Measurements from ENCODE around the gene ACVR2A. TPM values are rescaled to one million over a fixed set of nuclear protein-coding genes. Genes with fewer than 3 reads are reported as not detected.

The ACVR2A gene
- total RNA-seq, 2 experiments from 2014 or later, result 2.9 to 3.5 TPM

DNA sequence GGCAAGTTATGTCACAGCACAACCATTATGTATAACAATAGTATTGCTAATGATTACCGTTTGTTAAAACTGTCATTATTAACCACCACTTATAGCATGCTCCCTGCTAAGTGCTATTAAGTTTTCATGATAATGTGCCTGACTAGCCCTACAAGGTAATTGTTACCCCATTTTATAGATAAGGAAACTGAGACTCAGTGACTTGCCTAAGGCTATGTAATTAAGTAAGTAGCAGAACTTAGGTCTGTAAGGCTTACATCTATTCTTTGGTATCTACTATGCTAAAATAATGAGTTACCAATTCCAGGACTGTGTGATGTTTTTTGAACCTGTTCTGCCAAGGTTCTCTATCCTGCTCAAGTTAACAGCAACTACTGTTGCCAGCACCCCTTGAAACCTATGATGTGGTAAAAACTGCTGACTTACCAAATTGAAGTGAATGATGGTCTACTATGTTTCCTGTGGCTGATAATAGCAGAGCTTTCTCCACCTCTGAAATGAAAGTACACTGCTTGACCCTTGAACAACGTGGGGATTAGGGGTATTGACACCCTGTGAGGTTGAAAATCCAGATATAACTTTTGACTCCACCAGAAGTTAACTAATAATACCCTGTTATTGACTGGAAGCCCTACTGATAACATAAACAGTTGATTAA lies 18.2 kb downstream of the ACVR2A start:
- intact Hi-C loops (cut with micrococcal nuclease), result loop anchor here (1.0 kb wide), 1 partner anchor 18 kb away; the partner anchor contains the start of gene ACVR2A
- Mint-ChIP-seq H3K9me3 (no peaks in the 10 kb centered on the region), H3K4me3 (no peak overlapping the region), H3K27ac (no peak overlapping the region), H3K36me3 (no peaks in the 10 kb centered on the region), H3K27me3 (no peaks in the 10 kb centered on the region), H3K4me1 (ENCODE audit: low read depth) (peaks cover 39% of the 10 kb centered on the region)
- ChIA-PET POLR2A (no interaction called here), CTCF (no interaction called here)
- no peak for DNase-seq

DNA sequence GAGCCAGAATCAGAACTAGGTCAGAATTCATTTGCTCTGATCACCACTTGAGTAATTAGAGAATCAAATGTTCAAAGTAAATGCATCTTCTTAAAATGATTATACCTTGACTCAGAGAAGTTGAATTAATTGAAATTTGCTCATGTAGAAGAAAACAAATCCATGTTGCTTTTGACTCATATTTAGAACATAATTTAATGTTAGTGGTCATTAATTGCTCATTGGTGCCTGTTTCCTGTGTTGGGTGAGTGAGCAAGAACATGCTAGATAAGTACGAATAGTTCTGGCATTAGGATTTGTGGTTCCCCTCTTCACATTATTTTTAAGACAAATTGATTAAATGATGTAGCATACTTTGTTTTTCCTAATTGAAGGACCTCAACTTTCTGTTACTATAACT lies 19.0 kb downstream of the ACVR2A start:
- no peak overlapping the region for H3K4me3 Mint-ChIP-seq
- CTCF ChIA-PET, result no interaction called here

DNA sequence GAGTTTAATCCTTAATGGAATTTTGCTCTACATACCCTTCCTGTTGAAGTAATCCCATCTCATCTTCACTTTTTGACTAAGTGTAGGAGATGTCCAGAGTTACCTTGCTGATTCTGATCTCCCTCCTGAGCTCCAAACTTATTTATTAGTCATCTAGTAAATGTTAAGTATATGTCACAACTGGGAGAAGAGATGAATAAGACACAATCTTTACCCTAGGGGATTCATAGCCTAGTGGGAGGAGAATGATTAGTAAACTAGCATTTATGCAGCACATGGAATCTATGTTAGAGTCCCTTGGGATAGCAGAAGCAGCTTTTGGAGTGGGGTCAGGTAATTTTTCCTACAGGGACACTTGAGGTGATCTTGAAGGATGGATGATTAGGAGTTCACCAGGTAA lies 20.7 kb downstream of the ACVR2A start:
- H3K4me1 Mint-ChIP-seq (ENCODE audit: low read depth), result peaks cover 36% of the 10 kb centered on the region
- no peak overlapping the region for H3K27ac Mint-ChIP-seq
- H3K36me3 Mint-ChIP-seq, result no peaks in the 10 kb centered on the region
- ChIA-PET POLR2A (interaction anchor here (0.6 kb wide), 1 partner anchor 21 kb away, joined by 3 read pairs; the partner anchor contains the start of gene ACVR2A), CTCF (no interaction called here)
- no peak for DNase-seq
- H3K27me3 Mint-ChIP-seq, result no peaks in the 10 kb centered on the region
- H3K9me3 Mint-ChIP-seq, result no peaks in the 10 kb centered on the region
- no peak overlapping the region for H3K4me3 Mint-ChIP-seq
- intact Hi-C loops (cut with micrococcal nuclease), result no loop called here

More for the DNA sequence above, 19.0 kb downstream of the ACVR2A start:
- DNase-seq, result no peak
- POLR2A ChIA-PET, result no interaction called here
- Mint-ChIP-seq H3K36me3 (no peaks in the 10 kb centered on the region), H3K27me3 (no peaks in the 10 kb centered on the region), H3K4me1 (ENCODE audit: low read depth) (peaks cover 39% of the 10 kb centered on the region), H3K27ac (no peak overlapping the region), H3K9me3 (no peaks in the 10 kb centered on the region)
- intact Hi-C loops (cut with micrococcal nuclease), result loop anchor here (1.0 kb wide), 1 partner anchor 19 kb away; the partner anchor contains the start of gene ACVR2A

DNA sequence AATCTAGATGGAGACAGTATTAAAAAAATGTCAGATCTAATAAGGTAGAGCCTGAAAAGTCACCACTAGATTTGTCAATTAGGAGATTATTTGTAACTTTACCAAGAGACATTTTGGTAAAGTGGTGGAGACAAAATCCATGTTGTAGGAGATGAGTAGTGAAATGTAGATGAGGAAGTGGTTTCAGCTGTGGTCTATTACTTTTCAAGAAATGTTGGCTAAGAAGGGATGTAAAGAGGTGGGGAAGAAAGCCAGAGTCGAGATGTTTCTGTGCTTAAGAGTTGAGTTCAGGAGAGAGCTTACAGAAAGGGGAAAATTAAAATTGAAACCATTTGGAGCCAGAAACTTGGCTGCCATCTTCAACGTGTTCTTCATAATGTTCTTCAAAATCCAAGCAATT lies 22.2 kb downstream of the ACVR2A start:
- Mint-ChIP-seq H3K27me3 (no peaks in the 10 kb centered on the region), H3K4me3 (no peak overlapping the region), H3K27ac (no peak overlapping the region), H3K9me3 (no peaks in the 10 kb centered on the region), H3K36me3 (no peaks in the 10 kb centered on the region), H3K4me1 (ENCODE audit: low read depth) (peaks cover 32% of the 10 kb centered on the region)
- intact Hi-C loops (cut with micrococcal nuclease), result no loop called here
- ChIA-PET POLR2A (no interaction called here), CTCF (no interaction called here)
- no peak for DNase-seq

DNA sequence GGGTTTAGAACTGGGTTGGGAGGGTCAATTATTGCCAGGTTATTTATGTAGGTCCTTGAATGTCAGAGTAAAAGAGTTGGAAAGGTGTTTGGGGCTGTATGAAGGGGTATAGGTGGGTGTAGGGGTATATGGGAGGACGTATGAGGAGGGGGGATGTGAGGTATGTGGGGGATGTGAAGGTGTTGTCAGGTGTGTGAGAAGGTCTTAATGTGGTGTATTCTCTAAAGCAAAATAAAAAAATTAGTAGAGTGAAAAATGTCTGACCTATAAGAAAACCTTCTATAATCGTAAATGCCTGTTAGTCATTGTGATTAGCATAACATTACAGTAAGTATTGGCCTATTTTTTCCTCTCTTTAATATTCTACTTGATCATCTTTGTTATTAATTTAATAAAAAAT lies 25.1 kb downstream of the ACVR2A start:
- DNase-seq, result no peak
- ChIA-PET POLR2A (no interaction called here), CTCF (interaction anchor here (0.8 kb wide), 1 partner anchor 11 kb away, joined by 4 read pairs; no protein-coding TSS in a partner anchor)
- H3K36me3 Mint-ChIP-seq, result peaks cover 1% of the 10 kb centered on the region
- intact Hi-C loops (cut with micrococcal nuclease), result no loop called here
- H3K4me1 Mint-ChIP-seq (ENCODE audit: low read depth), result peaks cover 27% of the 10 kb centered on the region
- no peak overlapping the region for H3K4me3 Mint-ChIP-seq
- no peaks in the 10 kb centered on the region for H3K27me3 Mint-ChIP-seq
- no peak overlapping the region for H3K27ac Mint-ChIP-seq
- H3K9me3 Mint-ChIP-seq, result no peaks in the 10 kb centered on the region

DNA sequence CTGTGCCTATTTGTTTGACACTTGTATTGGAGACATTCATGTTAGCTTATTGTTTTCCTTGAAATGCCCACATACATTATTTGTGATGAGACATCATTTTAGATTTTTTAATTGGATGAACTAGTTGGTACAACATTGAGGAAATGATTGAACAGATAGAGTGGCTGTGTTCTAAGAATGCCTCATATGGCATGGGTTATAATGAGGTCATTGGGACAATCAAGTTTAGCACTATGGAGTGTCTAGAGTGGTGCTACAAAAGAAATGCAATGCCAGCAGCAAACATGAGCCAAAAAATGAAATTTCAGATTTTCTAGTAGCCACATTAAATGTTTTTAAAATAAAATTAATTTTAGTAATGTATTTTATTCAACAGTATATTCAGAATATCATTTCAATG lies 28.1 kb downstream of the ACVR2A start:
- CTCF ChIA-PET, result no interaction called here
- Mint-ChIP-seq H3K27ac (no peak overlapping the region), H3K27me3 (no peaks in the 10 kb centered on the region), H3K4me3 (no peak overlapping the region), H3K9me3 (no peaks in the 10 kb centered on the region), H3K36me3 (peaks cover 1% of the 10 kb centered on the region), H3K4me1 (ENCODE audit: low read depth) (peaks cover 42% of the 10 kb centered on the region)
- POLR2A ChIA-PET, result no interaction called here
- DNase-seq, result no peak
- intact Hi-C loops (cut with micrococcal nuclease), result no loop called here

DNA sequence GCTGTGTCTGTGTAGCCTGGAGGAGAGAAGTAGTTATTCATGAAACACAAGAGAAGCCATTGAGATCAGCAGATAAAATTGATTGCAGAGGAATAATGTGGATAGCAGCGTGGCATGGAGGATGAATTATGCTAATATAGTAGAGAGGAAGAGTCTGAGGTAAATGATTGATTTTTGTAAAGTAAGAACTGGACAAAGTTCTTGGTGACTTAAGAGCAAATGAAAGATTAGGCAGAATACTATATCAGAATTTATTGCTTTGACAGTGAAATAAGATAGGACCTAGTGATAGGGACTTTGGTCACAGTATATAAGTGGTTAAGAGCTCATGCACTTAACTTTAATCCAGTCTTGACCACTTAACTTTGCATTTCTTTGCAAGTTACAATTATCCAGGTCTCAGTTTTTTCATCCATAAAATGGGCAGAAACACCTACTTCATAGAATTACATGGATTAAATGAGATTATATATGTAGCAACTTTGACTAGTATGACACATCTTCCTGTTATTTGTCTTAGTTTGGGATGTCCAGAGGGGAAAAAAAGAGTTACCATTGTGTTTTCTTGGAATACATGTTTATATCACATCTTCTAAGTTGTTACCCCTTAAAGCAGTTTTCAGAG lies 29.1 kb downstream of the ACVR2A start:
- H3K9me3 Mint-ChIP-seq, result no peaks in the 10 kb centered on the region
- POLR2A ChIA-PET, result no interaction called here

GRCh38 chr2:147879846-147880245 lies 35.0 kb downstream of the ACVR2A start:
- Mint-ChIP-seq H3K36me3 (no peaks in the 10 kb centered on the region), H3K4me1 (ENCODE audit: low read depth) (peaks cover 46% of the 10 kb centered on the region), H3K27ac (no peak overlapping the region), H3K4me3 (no peak overlapping the region), H3K9me3 (no peaks in the 10 kb centered on the region), H3K27me3 (no peaks in the 10 kb centered on the region)
- CTCF ChIA-PET, result interaction anchor here (0.6 kb wide), 1 partner anchor 548 kb away, joined by 3 read pairs; no protein-coding TSS in a partner anchor
- no peak for DNase-seq
- intact Hi-C loops (cut with micrococcal nuclease), result no loop called here
- POLR2A ChIA-PET, result no interaction called here

More for the DNA sequence above, 29.1 kb downstream of the ACVR2A start:
- Mint-ChIP-seq H3K4me3 (no peak overlapping the region), H3K27ac (no peak overlapping the region), H3K4me1 (ENCODE audit: low read depth) (peaks cover 43% of the 10 kb centered on the region), H3K27me3 (no peaks in the 10 kb centered on the region), H3K36me3 (peaks cover 1% of the 10 kb centered on the region)
- DNase-seq, result no peak
- intact Hi-C loops (cut with micrococcal nuclease), result no loop called here
- CTCF ChIA-PET, result interaction anchor here (0.7 kb wide), 1 partner anchor 51 kb away, joined by 3 read pairs; no protein-coding TSS in a partner anchor

DNA sequence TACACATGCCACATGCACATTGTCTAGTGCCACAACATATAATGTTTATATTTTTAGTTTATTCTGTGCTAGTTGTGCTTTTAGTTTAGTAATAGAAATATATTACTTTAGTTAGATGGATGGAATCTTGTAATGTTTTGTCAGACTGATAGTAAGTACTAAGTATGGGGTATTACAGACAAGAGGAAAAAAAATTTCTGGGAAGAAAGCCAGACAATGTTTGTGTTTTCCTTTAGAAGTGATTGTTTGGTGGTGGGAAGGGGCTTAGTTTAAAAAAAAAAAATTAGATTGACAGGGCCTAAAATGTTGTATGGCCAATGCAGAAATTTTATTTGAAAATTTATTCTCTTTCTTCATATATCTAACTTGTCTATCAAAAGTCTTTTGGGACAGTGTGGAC lies 37.8 kb downstream of the ACVR2A start:
- ChIA-PET CTCF (no interaction called here), POLR2A (no interaction called here)
- intact Hi-C loops (cut with micrococcal nuclease), result no loop called here
- Mint-ChIP-seq H3K27me3 (no peaks in the 10 kb centered on the region), H3K9me3 (no peaks in the 10 kb centered on the region), H3K36me3 (no peaks in the 10 kb centered on the region), H3K4me3 (no peak overlapping the region), H3K4me1 (ENCODE audit: low read depth) (peaks cover 42% of the 10 kb centered on the region), H3K27ac (no peak overlapping the region)
- DNase-seq, result no peak

- DNase-seq, result no peak
- Mint-ChIP-seq H3K36me3 (no peaks in the 10 kb centered on the region), H3K27ac (no peak overlapping the region), H3K9me3 (no peaks in the 10 kb centered on the region), H3K4me1 (ENCODE audit: low read depth) (peaks cover 44% of the 10 kb centered on the region), H3K27me3 (no peaks in the 10 kb centered on the region), H3K4me3 (no peak overlapping the region)
- ChIA-PET CTCF (interaction anchor here (0.7 kb wide), 1 partner anchor 26 kb away, joined by 3 read pairs; no protein-coding TSS in a partner anchor), POLR2A (no interaction called here)
- intact Hi-C loops (cut with micrococcal nuclease), result loop anchor here (2.0 kb wide), 1 partner anchor 40 kb away; the partner anchor contains the start of gene ACVR2A
These were observed 40.0 kb downstream of the ACVR2A start for GRCh38 chr2:147884830-147885229.

DNA sequence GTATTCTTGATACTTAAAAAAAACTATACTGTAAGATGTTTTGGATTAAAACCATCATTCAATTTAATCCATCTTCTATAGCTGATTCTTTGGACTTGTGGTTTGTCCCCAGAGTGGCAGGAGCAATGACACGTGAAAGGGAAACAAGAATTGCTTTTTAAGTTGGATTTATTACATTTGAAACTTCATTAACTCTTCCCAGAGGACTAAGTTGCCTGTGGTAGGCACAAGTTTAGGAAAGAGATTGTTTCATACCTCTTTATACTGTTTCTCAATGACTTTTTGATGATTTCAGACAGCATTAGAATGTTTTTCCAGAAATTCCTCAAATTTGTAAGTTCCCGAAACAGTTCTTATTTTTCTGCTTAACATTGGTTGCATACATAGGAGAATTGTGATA lies 41.3 kb downstream of the ACVR2A start:
- ChIA-PET POLR2A (no interaction called here), CTCF (no interaction called here)
- no peak for DNase-seq
- H3K27me3 Mint-ChIP-seq, result no peaks in the 10 kb centered on the region
- intact Hi-C loops (cut with micrococcal nuclease), result no loop called here
- peaks cover 37% of the 10 kb centered on the region for H3K4me1 Mint-ChIP-seq (ENCODE audit: low read depth)
- H3K27ac Mint-ChIP-seq, result no peak overlapping the region
- H3K4me3 Mint-ChIP-seq, result no peak overlapping the region
- H3K9me3 Mint-ChIP-seq, result no peaks in the 10 kb centered on the region
- H3K36me3 Mint-ChIP-seq, result no peaks in the 10 kb centered on the region

GRCh38 chr2:147888680-147889079 lies 43.9 kb downstream of the ACVR2A start:
- H3K27me3 Mint-ChIP-seq, result no peaks in the 10 kb centered on the region
- peaks cover 35% of the 10 kb centered on the region for H3K4me1 Mint-ChIP-seq (ENCODE audit: low read depth)
- no peaks in the 10 kb centered on the region for H3K36me3 Mint-ChIP-seq
- no peaks in the 10 kb centered on the region for H3K9me3 Mint-ChIP-seq
- POLR2A ChIA-PET, result no interaction called here
- intact Hi-C loops (cut with micrococcal nuclease), result no loop called here
- no peak overlapping the region for H3K4me3 Mint-ChIP-seq
- DNase-seq, result no peak
- CTCF ChIA-PET, result no interaction called here
- H3K27ac Mint-ChIP-seq, result no peak overlapping the region

DNA sequence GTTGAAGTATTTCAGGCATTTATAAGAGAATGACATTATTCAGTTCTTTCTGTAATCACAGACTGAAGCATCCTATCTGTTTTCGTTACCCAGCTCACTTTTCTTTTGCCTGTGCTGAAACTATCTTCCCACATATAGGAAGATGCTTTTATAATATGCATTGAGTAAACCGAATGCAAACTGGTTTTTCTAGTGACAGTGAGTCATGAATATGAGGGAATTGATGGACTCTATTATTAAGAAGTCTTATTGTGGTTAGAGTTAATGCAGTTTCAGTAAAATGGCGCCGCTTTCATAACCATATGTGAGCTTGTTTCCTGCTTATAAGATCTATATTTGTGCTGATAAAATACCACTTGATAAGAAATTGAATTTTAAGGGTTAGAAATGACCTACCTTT lies 59.2 kb downstream of the ACVR2A start:
- no peak for DNase-seq
- Mint-ChIP-seq H3K27ac (no peak overlapping the region), H3K4me1 (ENCODE audit: low read depth) (peaks cover 16% of the 10 kb centered on the region), H3K27me3 (no peaks in the 10 kb centered on the region), H3K4me3 (no peak overlapping the region), H3K36me3 (peaks cover 12% of the 10 kb centered on the region), H3K9me3 (peaks cover 3% of the 10 kb centered on the region)
- ChIA-PET POLR2A (no interaction called here), CTCF (no interaction called here)
- intact Hi-C loops (cut with micrococcal nuclease), result no loop called here

All from activated CD4-positive, alpha-beta memory T cell treated with anti-CD3 and anti-CD28 coated beads for 36 hours (primary cell).